ENCODE results near the gene KCNK10. TPM values are rescaled to one million over a fixed set of nuclear protein-coding genes. Genes with fewer than 3 reads are reported as not detected.

The KCNK10 gene
- total and polyA plus RNA-seq, 4 donors: 0.01 TPM; not detected in 3

DNA sequence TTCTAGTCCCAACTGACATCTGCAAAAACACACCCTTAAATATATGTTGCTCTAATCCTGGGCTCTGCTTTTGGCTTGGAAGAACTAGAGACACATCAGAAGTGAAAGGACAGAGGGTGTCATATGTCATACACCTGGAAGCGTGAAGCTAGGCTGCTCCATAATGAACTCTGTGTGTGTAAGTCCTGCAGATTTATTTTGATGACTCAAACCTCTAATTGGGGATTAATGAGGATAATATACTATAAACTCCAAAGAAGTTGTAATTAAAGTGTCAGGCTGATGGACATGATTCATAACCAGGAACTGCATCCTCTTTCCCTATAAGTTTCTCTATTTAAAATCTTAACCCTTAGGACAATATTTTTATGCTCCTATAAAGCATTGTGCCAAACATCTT, 4.4 kb upstream of the KCNK10 start:
- WGBS, 2 donors: 62 to 81% methylated on average over 1 of the region's 1 CpG
- Histone ChIP-seq H3K27me3 (ENCODE audit: control insufficient read depth in 3 of 3, insufficient read depth in 3 of 3, low read length in 2 of 3) (peaks cover 23 to 63% (median 52%) of the 10 kb centered on the region in 3 donors), H3K9me3 (ENCODE audit: control insufficient read depth in 4 of 4, insufficient read depth in 3 of 4, low read length in 3 of 4) (peaks cover 0 to 11% (median 2%) of the 10 kb centered on the region in 4 donors), H3K9ac (ENCODE audit: insufficient read depth in 1 of 2, low read length in 2 of 2) (no peak overlapping the region), H3K4me1 (ENCODE audit: control insufficient read depth in 5 of 5, insufficient read depth in 5 of 5, low read length in 5 of 5) (peaks cover 0 to 11% (median 0%) of the 10 kb centered on the region in 5 donors), H3K4me3 (no peak overlapping the region), H3K27ac (ENCODE audit: low read depth in 1 of 2, low read length in 1 of 2) (no peak overlapping the region), H3K36me3 (ENCODE audit: control insufficient read depth in 4 of 4, insufficient read depth in 4 of 4, low read length in 4 of 4) (no peaks in the 10 kb centered on the region)
- ATAC-seq (ENCODE audit: insufficient read depth, low FRiP score): no peak
- TF ChIP-seq, protein P1, sequence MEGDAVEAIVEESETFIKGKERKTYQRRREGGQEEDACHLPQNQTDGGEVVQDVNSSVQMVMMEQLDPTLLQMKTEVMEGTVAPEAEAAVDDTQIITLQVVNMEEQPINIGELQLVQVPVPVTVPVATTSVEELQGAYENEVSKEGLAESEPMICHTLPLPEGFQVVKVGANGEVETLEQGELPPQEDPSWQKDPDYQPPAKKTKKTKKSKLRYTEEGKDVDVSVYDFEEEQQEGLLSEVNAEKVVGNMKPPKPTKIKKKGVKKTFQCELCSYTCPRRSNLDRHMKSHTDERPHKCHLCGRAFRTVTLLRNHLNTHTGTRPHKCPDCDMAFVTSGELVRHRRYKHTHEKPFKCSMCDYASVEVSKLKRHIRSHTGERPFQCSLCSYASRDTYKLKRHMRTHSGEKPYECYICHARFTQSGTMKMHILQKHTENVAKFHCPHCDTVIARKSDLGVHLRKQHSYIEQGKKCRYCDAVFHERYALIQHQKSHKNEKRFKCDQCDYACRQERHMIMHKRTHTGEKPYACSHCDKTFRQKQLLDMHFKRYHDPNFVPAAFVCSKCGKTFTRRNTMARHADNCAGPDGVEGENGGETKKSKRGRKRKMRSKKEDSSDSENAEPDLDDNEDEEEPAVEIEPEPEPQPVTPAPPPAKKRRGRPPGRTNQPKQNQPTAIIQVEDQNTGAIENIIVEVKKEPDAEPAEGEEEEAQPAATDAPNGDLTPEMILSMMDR (IDR thresholded peaks at IDR 0.05; ENCODE audit: control extremely low read depth, extremely low read depth): no peak
- DNase-seq: no peak

DNA sequence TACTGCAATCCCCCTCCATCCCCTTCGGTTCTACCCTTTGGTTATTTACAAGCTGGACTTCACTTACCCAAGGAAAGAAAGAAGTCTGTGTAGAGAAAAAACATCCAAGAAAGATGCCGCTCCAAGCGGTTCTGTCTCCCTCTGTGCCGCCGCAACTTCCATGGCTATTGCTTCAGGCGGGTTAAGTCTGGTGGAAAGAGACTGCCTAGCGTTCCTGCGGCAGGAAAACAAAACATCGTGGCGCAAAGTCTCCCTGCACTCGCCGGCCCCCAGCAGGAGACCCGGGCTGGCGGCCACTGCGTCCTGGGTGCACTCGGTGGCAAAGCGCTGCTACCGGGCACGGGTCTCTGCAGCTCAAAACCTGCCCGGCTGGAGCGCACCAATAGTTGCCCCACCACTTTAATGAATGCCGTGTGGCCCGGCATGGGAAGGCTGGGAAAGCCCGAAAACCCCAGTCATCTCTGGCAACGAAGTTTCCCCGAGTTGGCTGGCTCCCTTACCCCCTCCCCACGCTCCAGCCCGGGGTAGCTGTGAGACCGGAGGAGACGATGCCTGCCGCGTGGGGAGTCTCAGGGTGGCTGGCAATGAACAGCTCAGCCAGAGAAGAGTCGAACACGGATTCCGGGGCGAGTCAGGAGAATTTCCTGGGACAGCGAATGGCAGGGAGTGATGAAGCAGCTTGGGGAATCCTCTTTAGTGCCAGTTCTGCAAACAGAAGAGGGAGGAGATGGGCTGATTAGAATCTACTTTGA, 3.5 kb upstream of the KCNK10 start:
- H3K9me3 ChIP-seq (ENCODE audit: control insufficient read depth in 4 of 4, insufficient read depth in 3 of 4, low read length in 3 of 4): peaks cover 0 to 13% (median 2%) of the 10 kb centered on the region in 4 donors
- H3K4me3 ChIP-seq: no peak overlapping the region
- WGBS, 2 donors: 2 to 3% methylated on average over 37 of the region's 37 CpGs
- no peaks in the 10 kb centered on the region for H3K36me3 ChIP-seq (ENCODE audit: control insufficient read depth in 4 of 4, insufficient read depth in 4 of 4, low read length in 4 of 4)
- ATAC-seq (ENCODE audit: insufficient read depth, low FRiP score): no peak
- TF ChIP-seq, protein P1 (IDR thresholded peaks at IDR 0.05; ENCODE audit: control extremely low read depth, extremely low read depth): no peak
- H3K27ac ChIP-seq (ENCODE audit: low read depth in 1 of 2, low read length in 1 of 2): no peak overlapping the region
- no peak for DNase-seq
- H3K9ac ChIP-seq (ENCODE audit: insufficient read depth in 1 of 2, low read length in 2 of 2): no peak overlapping the region
- peaks cover 0 to 14% (median 0%) of the 10 kb centered on the region in 5 donors for H3K4me1 ChIP-seq (ENCODE audit: control insufficient read depth in 5 of 5, insufficient read depth in 5 of 5, low read length in 5 of 5)
- H3K27me3 ChIP-seq (ENCODE audit: control insufficient read depth in 3 of 3, insufficient read depth in 3 of 3, low read length in 2 of 3): peaks cover 23 to 72% (median 52%) of the 10 kb centered on the region in 3 donors

DNA sequence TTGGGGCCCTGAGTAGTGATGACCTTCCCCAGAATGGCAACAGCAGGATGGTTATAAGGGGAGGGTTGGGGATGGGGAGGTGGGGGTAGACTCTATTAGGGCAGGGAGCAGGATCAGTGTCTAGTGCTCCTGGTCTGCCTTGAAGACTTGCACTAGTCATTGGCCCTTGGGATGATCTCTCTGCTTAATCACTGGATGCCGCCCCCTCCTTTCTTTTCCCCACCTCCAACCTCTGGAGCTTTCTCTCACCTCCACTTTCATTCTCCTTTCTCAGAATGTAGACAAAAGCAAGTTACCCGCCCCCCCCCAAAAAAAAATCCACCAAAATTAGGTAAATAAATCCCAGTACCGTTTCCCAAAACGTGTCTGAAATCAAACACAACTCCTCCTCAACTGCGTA, 2.8 kb upstream of the KCNK10 start:
- Histone ChIP-seq H3K9ac (ENCODE audit: insufficient read depth in 1 of 2, low read length in 2 of 2) (no peak overlapping the region), H3K27me3 (ENCODE audit: control insufficient read depth in 3 of 3, insufficient read depth in 3 of 3, low read length in 2 of 3) (peaks cover 23 to 78% (median 52%) of the 10 kb centered on the region in 3 donors), H3K36me3 (ENCODE audit: control insufficient read depth in 4 of 4, insufficient read depth in 4 of 4, low read length in 4 of 4) (no peaks in the 10 kb centered on the region), H3K27ac (ENCODE audit: low read depth in 1 of 2, low read length in 1 of 2) (no peak overlapping the region), H3K4me1 (ENCODE audit: control insufficient read depth in 5 of 5, insufficient read depth in 5 of 5, low read length in 5 of 5) (peaks cover 0 to 14% (median 0%) of the 10 kb centered on the region in 5 donors), H3K9me3 (ENCODE audit: control insufficient read depth in 4 of 4, insufficient read depth in 3 of 4, low read length in 3 of 4) (peaks cover 0 to 13% (median 2%) of the 10 kb centered on the region in 4 donors), H3K4me3 (no peak overlapping the region)
- no peak for ATAC-seq (ENCODE audit: insufficient read depth, low FRiP score)
- TF ChIP-seq, protein P1 (IDR thresholded peaks at IDR 0.05; ENCODE audit: control extremely low read depth, extremely low read depth): no peak
- WGBS, 2 donors: 14 to 15% methylated on average over 5 of the region's 5 CpGs
- DNase-seq: no peak
